Umbilical cord (tissue), 2 donors: Measurements from ENCODE around the gene AWAT2. TPM values are rescaled to one million over a fixed set of nuclear protein-coding genes. Genes with fewer than 3 reads are reported as not detected.
"Not testable (repeated sequence)": the region's sequence is repeated elsewhere in the genome, so short reads cannot be mapped to it uniquely, and the experiment has no call there.

Experiments
- DNase-seq: peaks from one replicate; pipeline ENCODE4 v3.0.0-alpha.2; 2015; ENCODE audit warnings: low spot score
- total RNA-seq: library from RNA; depleted of rRNA; stranded (reverse); fragments of >200 nt; gene quantifications from one replicate; pipeline ENCODE4 v1.2.3, GENCODE V29; 2014; ENCODE audit warnings: low replicate concordance; ENCODE audit not compliant: insufficient read depth

Gene AWAT2
- total RNA-seq, 1 donor from 2014 or later, result 0.96 TPM

- no peak for DNase-seq
These were observed 47.9 kb downstream of the AWAT2 start for GRCh38 chrX:70001708-70002341.

- no peak for DNase-seq
These were observed 48.5 kb downstream of the AWAT2 start for GRCh38 chrX:70001269-70001668.

DNA sequence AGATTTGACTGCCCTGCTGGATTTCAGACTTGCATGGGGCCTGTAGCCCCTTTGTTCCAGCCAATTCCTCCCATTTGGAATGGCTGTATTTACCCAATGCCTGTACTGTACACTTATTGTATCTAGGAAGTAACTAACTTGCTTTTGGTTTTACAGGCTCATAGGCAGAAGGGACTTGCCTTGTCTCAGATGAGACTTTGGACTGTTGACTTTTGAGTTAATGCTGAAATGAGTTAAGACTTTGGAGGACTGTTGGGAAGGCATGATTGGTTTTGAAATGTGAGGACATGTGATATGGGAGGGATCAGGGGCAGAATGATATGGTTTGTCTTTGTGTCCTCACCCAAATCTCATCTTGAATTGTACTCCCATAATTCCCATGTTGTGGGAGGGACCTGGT, 51.4 kb downstream of the AWAT2 start:
- DNase-seq, result not testable (repeated sequence)

DNA sequence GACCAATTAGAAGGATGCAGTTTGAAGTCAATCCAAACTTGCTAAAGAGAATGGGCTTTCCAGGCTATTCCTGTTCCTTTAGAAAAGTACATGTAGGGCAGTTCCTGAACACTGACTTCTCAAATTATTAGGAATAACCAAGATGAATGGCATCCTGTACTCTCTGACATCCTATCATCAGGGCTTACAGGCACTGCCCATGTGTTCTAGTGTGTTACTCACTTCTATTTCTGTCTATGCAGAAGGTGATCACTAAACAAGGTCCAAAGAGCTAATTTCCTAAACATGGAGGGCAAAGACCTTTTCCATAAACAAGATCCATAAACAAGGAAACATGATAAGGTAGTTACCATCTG, 53.6 kb downstream of the AWAT2 start:
- no peak for DNase-seq

DNA sequence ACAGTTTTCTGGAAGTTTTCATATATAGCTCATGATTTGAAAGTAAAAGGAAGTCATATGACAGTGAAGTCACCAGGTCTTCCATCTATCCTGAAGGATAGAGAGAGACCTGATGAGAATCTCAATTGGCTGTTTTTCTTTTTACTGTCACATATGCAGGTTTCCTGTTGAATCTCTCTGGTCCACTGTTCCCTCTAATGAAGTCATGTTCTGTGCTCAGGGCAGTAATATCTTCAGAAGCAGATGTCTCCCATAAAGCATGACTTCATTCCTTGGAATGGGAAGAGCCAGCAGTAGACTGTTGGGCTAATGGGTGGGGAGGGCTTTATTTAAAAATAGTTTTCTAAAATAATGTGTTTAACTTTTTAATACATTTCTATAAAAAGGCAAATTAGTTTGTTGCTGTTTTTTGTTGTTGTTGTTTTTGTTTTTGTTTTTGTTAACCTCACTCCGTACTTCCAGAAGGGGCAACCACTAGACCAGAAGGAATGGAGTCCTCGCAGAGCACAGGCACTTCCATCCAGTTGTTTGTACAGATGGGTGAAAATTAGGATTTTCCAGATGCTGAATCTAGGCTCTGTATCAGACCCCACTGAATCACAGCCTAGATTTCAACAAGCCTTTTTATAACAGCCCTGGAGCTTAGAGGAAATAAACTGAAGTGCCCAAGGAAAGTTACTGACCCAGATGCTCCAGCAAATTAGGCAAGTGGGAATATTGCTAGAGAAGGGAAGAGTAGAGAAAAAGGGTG, 54.2 kb downstream of the AWAT2 start:
- DNase-seq, result no peak

DNA sequence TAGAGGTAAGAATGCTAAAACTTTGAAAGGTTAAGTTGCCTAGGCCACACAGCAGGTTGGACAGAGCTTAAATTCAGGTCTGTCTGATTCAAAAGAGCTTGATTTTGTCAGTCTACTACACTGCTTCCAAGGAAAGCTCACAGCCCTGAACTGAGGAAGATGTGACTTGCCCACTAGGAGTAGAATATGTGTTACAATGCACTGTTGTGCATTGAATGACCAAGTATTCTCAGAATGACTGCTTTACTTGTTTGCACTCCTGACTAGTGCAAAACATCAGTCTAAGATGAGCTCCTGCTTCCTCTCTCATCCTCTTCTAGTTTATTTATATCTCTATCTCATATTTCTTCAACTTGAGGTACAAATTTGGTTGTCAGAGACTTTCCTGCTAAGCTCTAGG, 56.2 kb downstream of the AWAT2 start:
- DNase-seq, result no peak

DNA sequence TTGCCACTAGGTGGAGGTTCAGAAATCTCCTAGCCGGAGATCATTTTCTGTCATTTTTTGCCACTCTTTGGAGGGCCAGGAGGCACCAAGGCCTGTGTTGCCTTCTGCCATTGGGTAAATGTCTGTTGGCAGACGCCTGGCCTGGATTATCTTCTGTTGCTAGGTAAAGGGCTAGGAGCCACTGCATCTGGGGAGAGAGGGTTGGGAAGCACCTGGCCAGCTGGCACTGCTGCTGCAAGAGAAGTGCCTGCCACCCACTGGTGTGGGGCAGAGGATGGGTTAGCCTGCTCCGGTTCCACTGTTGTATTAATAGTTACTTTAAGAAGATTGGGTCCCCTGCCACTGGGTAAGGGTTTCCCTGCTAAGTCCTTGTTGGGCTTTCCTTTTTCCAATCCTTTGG, 58.1 kb downstream of the AWAT2 start:
- no peak for DNase-seq

Other genes with a start within 250 kb of the AWAT2 start
- gene OTUD6A, start 12.5 kb upstream of the AWAT2 start, total RNA-seq, result not detected
- gene IGBP1, start 83.5 kb upstream of the AWAT2 start, total RNA-seq, result 58.7 TPM
- 0.96 TPM for gene DGAT2L6, start 127.5 kb upstream of the AWAT2 start, total RNA-seq
- not detected for gene AWAT1, start 184.7 kb upstream of the AWAT2 start, total RNA-seq
- gene P2RY4, start 210.3 kb upstream of the AWAT2 start, total RNA-seq, result 0.48 TPM
- gene ARR3, start 218.4 kb upstream of the AWAT2 start, total RNA-seq, result not detected
- gene RAB41, start 232.2 kb upstream of the AWAT2 start, total RNA-seq, result not detected
- gene PDZD11, start 240.0 kb upstream of the AWAT2 start, total RNA-seq, result 22.1 TPM
- gene KIF4A, start 240.2 kb upstream of the AWAT2 start, total RNA-seq, result 0.24 TPM